ENCODE results near the gene ZMAT2.
A peak's percentile ranks its signal among the peaks of the same experiment; 100 is the strongest.

The ZMAT2 gene

DNA sequence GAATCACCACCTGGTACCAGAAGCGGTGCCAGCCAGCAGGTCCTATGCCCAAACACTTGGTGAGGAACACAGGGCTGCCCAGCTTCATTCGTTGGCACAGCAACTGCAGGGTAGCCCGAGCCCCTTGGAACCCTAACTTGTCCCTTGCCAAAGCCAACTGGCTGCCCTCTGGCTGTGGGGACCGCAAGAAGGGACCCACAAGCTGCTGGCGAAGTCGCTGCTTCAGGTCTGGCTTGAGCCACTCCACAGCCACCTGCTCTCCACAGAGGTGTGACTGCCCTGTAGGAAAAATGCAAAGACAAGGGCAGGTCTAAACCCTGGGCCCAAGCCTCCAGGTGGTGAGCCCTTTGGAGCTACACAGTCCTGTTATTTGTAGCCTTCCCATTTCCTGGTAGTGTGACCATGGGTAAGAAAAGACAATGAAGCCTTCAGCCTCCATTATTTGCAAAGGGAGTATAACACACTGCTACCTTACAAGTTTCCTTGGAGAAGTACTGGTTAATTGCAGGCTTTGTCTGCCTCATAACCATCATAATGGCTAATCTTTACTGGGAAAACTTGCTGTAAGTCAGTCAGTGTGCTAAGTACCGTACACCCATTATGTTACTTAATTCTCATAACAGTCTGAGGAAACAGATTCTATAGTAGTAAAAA lies 28.6 kb upstream of the ZMAT2 start:
- Mint-ChIP-seq H3K4me1 (peaks cover 1% of the 10 kb centered on the region), H3K27ac (peak overlapping the region; percentile 39), H3K36me3 (ENCODE audit: low read depth) (peaks cover 62% of the 10 kb centered on the region), H3K9me3 (no peaks in the 10 kb centered on the region), H3K4me3 (no peak overlapping the region), H3K27me3 (ENCODE audit: low read depth, poor library complexity) (peaks cover 4% of the 10 kb centered on the region)
- no peak for TF ChIP-seq CTCF (IDR thresholded peaks at IDR 0.05)
- DNase-seq: no peak

DNA sequence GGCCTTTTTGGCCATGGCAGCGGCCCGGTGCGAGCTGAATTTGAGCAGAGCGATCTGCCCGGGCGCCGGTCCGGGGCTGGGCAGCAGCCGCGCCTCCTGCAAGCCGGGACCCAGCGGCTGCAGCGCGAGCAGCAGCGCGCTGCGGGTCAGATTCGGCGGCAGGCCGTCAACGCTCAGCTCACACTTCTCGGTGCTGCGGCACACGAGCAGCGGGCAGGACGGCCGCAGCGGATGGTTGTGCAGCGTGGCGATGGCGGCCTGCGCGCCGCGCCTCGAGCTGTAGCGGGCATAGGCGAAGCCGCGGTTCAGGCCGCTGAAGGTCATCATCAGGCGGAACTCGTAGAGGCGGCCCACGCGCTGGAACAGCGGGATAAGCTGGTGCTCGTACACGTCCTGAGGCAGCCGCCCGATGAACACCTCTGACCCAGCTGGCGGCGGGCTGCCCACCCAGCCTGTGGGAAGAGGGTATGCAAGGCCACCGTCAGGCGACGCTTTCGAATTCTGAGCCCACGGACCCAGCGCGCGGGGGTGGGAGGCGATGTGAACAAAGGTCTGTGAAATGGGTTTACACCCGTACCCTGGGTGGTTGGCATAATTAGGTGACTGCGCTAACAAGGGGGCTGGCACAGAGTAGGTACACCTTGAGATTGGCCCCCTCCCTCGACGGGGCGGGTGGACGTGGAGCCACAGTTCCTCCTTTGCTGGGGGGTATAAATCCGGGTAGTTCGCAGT lies 27.6 kb upstream of the ZMAT2 start:
- DNase-seq: peak; percentile 41
- Mint-ChIP-seq H3K4me3 (no peak overlapping the region), H3K36me3 (ENCODE audit: low read depth) (peaks cover 60% of the 10 kb centered on the region), H3K27me3 (ENCODE audit: low read depth, poor library complexity) (peaks cover 4% of the 10 kb centered on the region), H3K9me3 (no peaks in the 10 kb centered on the region), H3K27ac (no peak overlapping the region), H3K4me1 (no peaks in the 10 kb centered on the region)
- TF ChIP-seq CTCF (IDR thresholded peaks at IDR 0.05): no peak

GRCh38 chr5:140673187-140673976 lies 26.9 kb upstream of the ZMAT2 start, which contains the start of gene DND1:
Gene DND1, minus strand, starts transcription at chr5:140673576. Its CDS starts 34 bp downstream, at chr5:140673542.
- Mint-ChIP-seq H3K9me3 (no peaks in the 10 kb centered on the region), H3K4me1 (no peaks in the 10 kb centered on the region), H3K36me3 (ENCODE audit: low read depth) (peaks cover 60% of the 10 kb centered on the region), H3K27me3 (ENCODE audit: low read depth, poor library complexity) (peaks cover 4% of the 10 kb centered on the region), H3K4me3 (no peak within 1 kb of the TSS), H3K27ac (peak within 1 kb of the TSS; percentile 81)
- no peak for TF ChIP-seq CTCF (IDR thresholded peaks at IDR 0.05)
- DNase-seq: no peak

DNA sequence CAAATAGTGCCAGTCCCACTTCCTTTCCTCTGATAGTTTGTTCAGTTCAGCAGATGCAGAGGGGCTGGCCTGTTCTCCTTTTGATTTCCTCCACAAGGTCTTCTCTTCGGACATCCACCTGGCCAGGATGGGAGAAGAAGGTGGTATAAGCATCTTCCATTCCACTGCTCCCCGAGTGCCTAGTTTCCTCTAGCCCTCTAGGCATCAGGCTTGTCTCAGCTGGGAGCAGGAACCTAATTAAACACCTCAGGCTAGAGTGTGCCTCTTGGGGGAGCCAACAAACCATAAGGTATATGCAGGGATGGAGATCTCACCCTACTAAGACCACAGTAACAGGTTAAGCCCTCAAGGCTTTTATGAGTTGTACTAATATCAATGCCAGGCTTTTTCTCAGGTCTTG lies 26.0 kb upstream of the ZMAT2 start:
- Mint-ChIP-seq H3K9me3 (no peaks in the 10 kb centered on the region), H3K4me3 (no peak overlapping the region), H3K36me3 (ENCODE audit: low read depth) (peaks cover 57% of the 10 kb centered on the region), H3K27ac (peak overlapping the region; percentile 81), H3K4me1 (no peaks in the 10 kb centered on the region), H3K27me3 (ENCODE audit: low read depth, poor library complexity) (peaks cover 4% of the 10 kb centered on the region)
- DNase-seq: no peak
- TF ChIP-seq CTCF (IDR thresholded peaks at IDR 0.05): no peak

GRCh38 chr5:140674629-140675028 lies 25.6 kb upstream of the ZMAT2 start:
- H3K27ac Mint-ChIP-seq: peak overlapping the region; percentile 75
- H3K36me3 Mint-ChIP-seq (ENCODE audit: low read depth): peaks cover 57% of the 10 kb centered on the region
- no peaks in the 10 kb centered on the region for H3K9me3 Mint-ChIP-seq
- H3K4me1 Mint-ChIP-seq: no peaks in the 10 kb centered on the region
- DNase-seq: no peak
- TF ChIP-seq CTCF (IDR thresholded peaks at IDR 0.05): no peak
- H3K4me3 Mint-ChIP-seq: no peak overlapping the region
- peaks cover 4% of the 10 kb centered on the region for H3K27me3 Mint-ChIP-seq (ENCODE audit: low read depth, poor library complexity)

All from nephron progenitor cell (in vitro differentiated cells).